Neural cell (in vitro differentiated cells): ENCODE data around the gene HYCC1. TPM values are rescaled to one million over a fixed set of nuclear protein-coding genes. Genes with fewer than 3 reads are reported as not detected.
"Not testable (repeated sequence)": the region's sequence is repeated elsewhere in the genome, so short reads cannot be mapped to it uniquely, and the experiment has no call there.

Experiments used
- H2AFZ ChIP-seq: fragments of 200-600, 300-800 bp; sonication (generic), shearing (Covaris generic); 2 replicates; pipeline ENCODE4 v1.6.0; 2014; ENCODE audit warnings: low read depth, mild to moderate bottlenecking, antibody characterized with exemption, low read length, moderate library complexity
- H3F3A ChIP-seq: fragments of 200-600 bp; shearing (Covaris generic); 2 replicates; pipeline ENCODE4 v1.6.1; 2016; ENCODE audit warnings: mild to moderate bottlenecking, moderate library complexity, mixed read lengths, antibody characterized with exemption, low read length; ENCODE audit not compliant: insufficient read depth, poor library complexity, severe bottlenecking
- H3K27ac ChIP-seq: fragments of 200-600, 300-800 bp; sonication (generic), shearing (Covaris generic); 2 replicates; pipeline ENCODE4 v1.5.1; 2014; ENCODE audit warnings: mild to moderate bottlenecking, low read length, moderate library complexity
- H3K27me3 ChIP-seq: fragments of 300-800, 200-600 bp; sonication (generic), shearing (Covaris generic); 2 replicates; pipeline ENCODE4 v1.6.0; 2014; ENCODE audit warnings: mild to moderate bottlenecking, low read depth, low read length, moderate library complexity; ENCODE audit not compliant: insufficient read depth
- H3K36me3 ChIP-seq: fragments of 300-800, 200-600 bp; sonication (generic), shearing (Covaris generic); 2 replicates; pipeline ENCODE4 v1.5.1; 2014; ENCODE audit warnings: mild to moderate bottlenecking, antibody characterized with exemption, low read length, moderate library complexity; ENCODE audit not compliant: insufficient read depth
- H3K4me2 ChIP-seq: fragments of 300-800, 200-600 bp; sonication (generic), shearing (Covaris generic); 2 replicates; pipeline ENCODE4 v1.6.0; 2014; ENCODE audit warnings: mild to moderate bottlenecking, low read length
- H3K4me3 ChIP-seq: fragments of 300-800, 200-600 bp; sonication (generic), shearing (Covaris generic); 2 replicates; pipeline ENCODE4 v1.5.1; 2014; ENCODE audit warnings: mild to moderate bottlenecking, low read length, moderate library complexity
- H3K79me2 ChIP-seq: fragments of 200-600 bp; shearing (Covaris generic); replicated peaks from 2 replicates; pipeline ENCODE4 v1.6.0; 2014; ENCODE audit warnings: mild to moderate bottlenecking, low read length, moderate library complexity; ENCODE audit not compliant: insufficient read depth
- H3K9ac ChIP-seq: fragments of 300-800, 200-600 bp; sonication (generic), shearing (Covaris generic); 2 replicates; pipeline ENCODE4 v1.6.1; 2016; ENCODE audit warnings: mild to moderate bottlenecking, low read length, mixed read lengths
- H3K9me2 ChIP-seq: fragments of 200-600 bp; shearing (Covaris generic); 2 replicates; pipeline ENCODE4 v1.6.1; 2016; ENCODE audit warnings: mild to moderate bottlenecking, low read length, mixed read lengths; ENCODE audit not compliant: insufficient read depth
- H3K9me3 ChIP-seq: fragments of 200-600, 300-800 bp; sonication (generic), shearing (Covaris generic); 2 replicates; pipeline ENCODE4 v1.6.1; 2016; ENCODE audit warnings: mild to moderate bottlenecking, mixed run types, low read length, moderate library complexity, mixed read lengths
- H4K20me1 ChIP-seq: fragments of 200-600 bp; shearing (Covaris generic); 2 replicates; pipeline ENCODE4 v1.6.1; 2016; ENCODE audit warnings: mild to moderate bottlenecking, mixed run types; ENCODE audit not compliant: insufficient read depth
- CTCF ChIP-seq: fragments of 450-650 bp; IDR thresholded peaks from 2 replicates; pipeline ENCODE4 v1.5.1; 2014; ENCODE audit warnings: antibody characterized with exemption, mild to moderate bottlenecking, moderate library complexity; ENCODE audit not compliant: poor library complexity, severe bottlenecking
- EP300 ChIP-seq: fragments of 450-650 bp; conservative IDR thresholded peaks from 2 replicates; pipeline ENCODE4 v1.6.1; 2014; ENCODE audit warnings: antibody characterized with exemption, mild to moderate bottlenecking, moderate library complexity; ENCODE audit not compliant: poor library complexity, severe bottlenecking
- MXI1 ChIP-seq: fragments of 450-650 bp; conservative IDR thresholded peaks from 2 replicates; pipeline ENCODE4 v1.6.1; 2014; ENCODE audit warnings: antibody characterized with exemption, mild to moderate bottlenecking; ENCODE audit not compliant: poor library complexity, severe bottlenecking
- POLR2AphosphoS5 ChIP-seq: IDR thresholded peaks from 2 replicates; pipeline ENCODE4 v1.6.1; 2012
- RAD21 ChIP-seq: fragments of 450-650 bp; conservative IDR thresholded peaks from 2 replicates; pipeline ENCODE4 v1.6.1; 2014; ENCODE audit warnings: antibody characterized with exemption, mild to moderate bottlenecking, moderate library complexity
- REST ChIP-seq: IDR thresholded peaks from 2 replicates; pipeline ENCODE4 v1.6.1; 2012; ENCODE audit warnings: borderline replicate concordance
- SMC3 ChIP-seq: fragments of 450-650 bp; conservative IDR thresholded peaks from 2 replicates; pipeline ENCODE4 v1.6.1; 2014; ENCODE audit warnings: antibody characterized with exemption, mild to moderate bottlenecking, moderate library complexity; ENCODE audit not compliant: poor library complexity
- polyA plus RNA-seq: library from polyadenylated mRNA; depleted of rRNA; stranded (reverse); fragments of >200 nt; gene quantifications from 2 replicates; pipeline ENCODE4 v1.2.3, GENCODE V29; 2014

Gene HYCC1
- polyA plus RNA-seq, 1 donor from 2014 or later = 12.3 TPM

GRCh38 chr7:23044581-23044980 lies 30.7 kb upstream of the HYCC1 start:
- H3K4me2 ChIP-seq = no peak overlapping the region
- no peak overlapping the region for H3K9ac ChIP-seq
- no peaks in the 10 kb centered on the region for H3K9me3 ChIP-seq
- no peak overlapping the region for H2AFZ ChIP-seq
- no peak overlapping the region for H3K27ac ChIP-seq
- H3K36me3 ChIP-seq = no peaks in the 10 kb centered on the region
- H3K27me3 ChIP-seq = no peaks in the 10 kb centered on the region
- no peaks in the 10 kb centered on the region for H3K79me2 ChIP-seq
- no peaks in the 10 kb centered on the region for H3K9me2 ChIP-seq
- no peaks in the 10 kb centered on the region for H3F3A ChIP-seq
- TF ChIP-seq POLR2AphosphoS5 = no peak
- H3K4me3 ChIP-seq = no peak overlapping the region
- no peaks in the 10 kb centered on the region for H4K20me1 ChIP-seq

- Histone ChIP-seq H3K9me2 (no peaks in the 10 kb centered on the region), H3K27me3 (no peaks in the 10 kb centered on the region), H3K4me2 (no peak overlapping the region), H3K9me3 (no peaks in the 10 kb centered on the region), H3K9ac (no peak overlapping the region), H3F3A (no peaks in the 10 kb centered on the region), H3K27ac (no peak overlapping the region), H3K4me3 (no peak overlapping the region), H4K20me1 (no peaks in the 10 kb centered on the region), H3K36me3 (no peaks in the 10 kb centered on the region), H3K79me2 (no peaks in the 10 kb centered on the region), H2AFZ (no peak overlapping the region)
- TF ChIP-seq RAD21 (no peak), MXI1 (no peak), REST (no peak), SMC3 (no peak), CTCF (no peak), EP300 (no peak)
These were observed 29.5 kb upstream of the HYCC1 start for GRCh38 chr7:23043441-23043840.

GRCh38 chr7:23039674-23040073 lies 25.7 kb upstream of the HYCC1 start:
- H3K9me3 ChIP-seq, H3K79me2 ChIP-seq, H3K9me2 ChIP-seq, H3K27ac ChIP-seq, H2AFZ ChIP-seq, H3K36me3 ChIP-seq, H4K20me1 ChIP-seq, H3K27me3 ChIP-seq, H3K4me2 ChIP-seq, H3K9ac ChIP-seq, H3K4me3 ChIP-seq, H3F3A ChIP-seq: not testable (repeated sequence)

- H2AFZ ChIP-seq, H3F3A ChIP-seq, H3K4me2 ChIP-seq, H4K20me1 ChIP-seq, H3K36me3 ChIP-seq, H3K9me3 ChIP-seq, H3K27ac ChIP-seq, H3K79me2 ChIP-seq, H3K9me2 ChIP-seq, H3K4me3 ChIP-seq, H3K27me3 ChIP-seq, H3K9ac ChIP-seq: not testable (repeated sequence)
These were observed 21.8 kb upstream of the HYCC1 start for GRCh38 chr7:23035542-23036371.
